AG10803 (cell line): ENCODE measurements around the gene WFDC8.

Experiments used
- DNase-seq: peaks from one replicate; pipeline ENCODE4 v3.0.0; 2010; ENCODE audit warnings: low read depth
- H3K4me3 ChIP-seq: 2 replicates; pipeline ENCODE4 v1.5.1; 2011; ENCODE audit warnings: mild to moderate bottlenecking, low read length, control low read depth
- TF ChIP-seq, protein P1 (sequence below): conservative IDR thresholded peaks from 2 replicates; pipeline ENCODE4 v1.5.1; 2011; ENCODE audit warnings: mild to moderate bottlenecking, low read length, control low read depth, inconsistent platforms

The WFDC8 gene

DNA sequence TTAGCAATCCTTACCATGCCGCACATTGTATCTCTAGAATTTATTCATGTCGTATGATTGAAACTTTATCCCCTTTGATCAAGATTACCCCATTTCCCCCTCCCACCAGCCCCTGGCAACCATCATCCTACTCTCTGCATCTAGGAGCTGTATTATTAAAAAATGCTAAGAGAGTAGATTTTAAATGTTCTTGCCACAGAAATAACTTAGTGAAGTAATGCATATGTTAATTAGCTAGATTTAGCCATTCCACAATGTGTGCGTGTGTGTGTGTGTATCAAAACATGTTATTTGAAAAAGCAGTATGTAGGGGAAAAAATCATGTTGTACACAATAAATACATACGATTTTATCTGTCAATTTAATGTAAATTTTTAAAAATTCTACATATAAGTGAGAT, 51.8 kb downstream of the WFDC8 start:
- TF ChIP-seq, protein P1, sequence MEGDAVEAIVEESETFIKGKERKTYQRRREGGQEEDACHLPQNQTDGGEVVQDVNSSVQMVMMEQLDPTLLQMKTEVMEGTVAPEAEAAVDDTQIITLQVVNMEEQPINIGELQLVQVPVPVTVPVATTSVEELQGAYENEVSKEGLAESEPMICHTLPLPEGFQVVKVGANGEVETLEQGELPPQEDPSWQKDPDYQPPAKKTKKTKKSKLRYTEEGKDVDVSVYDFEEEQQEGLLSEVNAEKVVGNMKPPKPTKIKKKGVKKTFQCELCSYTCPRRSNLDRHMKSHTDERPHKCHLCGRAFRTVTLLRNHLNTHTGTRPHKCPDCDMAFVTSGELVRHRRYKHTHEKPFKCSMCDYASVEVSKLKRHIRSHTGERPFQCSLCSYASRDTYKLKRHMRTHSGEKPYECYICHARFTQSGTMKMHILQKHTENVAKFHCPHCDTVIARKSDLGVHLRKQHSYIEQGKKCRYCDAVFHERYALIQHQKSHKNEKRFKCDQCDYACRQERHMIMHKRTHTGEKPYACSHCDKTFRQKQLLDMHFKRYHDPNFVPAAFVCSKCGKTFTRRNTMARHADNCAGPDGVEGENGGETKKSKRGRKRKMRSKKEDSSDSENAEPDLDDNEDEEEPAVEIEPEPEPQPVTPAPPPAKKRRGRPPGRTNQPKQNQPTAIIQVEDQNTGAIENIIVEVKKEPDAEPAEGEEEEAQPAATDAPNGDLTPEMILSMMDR, result no peak
- no peak overlapping the region for H3K4me3 ChIP-seq
- DNase-seq, result no peak

DNA sequence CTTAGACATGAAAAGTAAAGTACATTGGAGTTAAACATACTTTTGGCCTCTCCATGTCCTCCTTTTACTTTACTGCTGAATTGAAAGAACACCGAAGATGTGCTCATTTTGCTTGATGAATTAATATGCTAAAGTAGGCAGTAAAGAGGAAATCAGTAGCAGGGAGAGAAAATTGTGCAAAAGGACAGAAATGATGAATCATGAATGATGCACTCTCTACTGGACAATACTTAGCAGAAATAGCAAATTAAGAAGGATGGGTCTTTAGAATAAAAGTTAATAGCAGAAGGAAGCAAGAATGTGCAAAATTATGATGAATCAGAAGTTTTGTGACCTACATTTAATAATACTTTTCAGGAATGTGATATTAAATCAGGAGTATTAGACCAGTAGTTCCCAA, 55.3 kb downstream of the WFDC8 start:
- DNase-seq, result no peak

DNA sequence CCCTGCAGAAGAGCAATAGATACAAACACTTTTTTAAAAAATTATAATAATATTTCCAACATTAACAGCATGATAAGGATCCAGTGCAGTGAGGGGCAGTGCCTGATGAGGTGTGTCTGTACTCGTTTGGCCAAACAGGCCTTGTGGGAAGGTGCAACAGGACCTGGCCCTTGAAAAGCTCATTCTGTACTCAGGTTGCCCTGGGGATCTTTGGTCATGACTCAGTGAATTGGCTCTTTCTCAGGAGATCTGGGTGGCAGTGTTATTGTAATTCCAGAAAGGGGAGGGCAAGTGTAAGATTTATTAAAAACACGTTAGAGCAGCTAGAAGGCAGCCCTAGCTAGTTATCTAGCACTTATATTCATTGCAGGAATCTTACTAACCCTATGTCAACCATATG, 60.8 kb downstream of the WFDC8 start:
- no peak overlapping the region for H3K4me3 ChIP-seq
- TF ChIP-seq, protein P1, result no peak
- DNase-seq, result no peak

More for the DNA sequence above, 55.3 kb downstream of the WFDC8 start:
- no peak overlapping the region for H3K4me3 ChIP-seq
- TF ChIP-seq, protein P1, result no peak

DNA sequence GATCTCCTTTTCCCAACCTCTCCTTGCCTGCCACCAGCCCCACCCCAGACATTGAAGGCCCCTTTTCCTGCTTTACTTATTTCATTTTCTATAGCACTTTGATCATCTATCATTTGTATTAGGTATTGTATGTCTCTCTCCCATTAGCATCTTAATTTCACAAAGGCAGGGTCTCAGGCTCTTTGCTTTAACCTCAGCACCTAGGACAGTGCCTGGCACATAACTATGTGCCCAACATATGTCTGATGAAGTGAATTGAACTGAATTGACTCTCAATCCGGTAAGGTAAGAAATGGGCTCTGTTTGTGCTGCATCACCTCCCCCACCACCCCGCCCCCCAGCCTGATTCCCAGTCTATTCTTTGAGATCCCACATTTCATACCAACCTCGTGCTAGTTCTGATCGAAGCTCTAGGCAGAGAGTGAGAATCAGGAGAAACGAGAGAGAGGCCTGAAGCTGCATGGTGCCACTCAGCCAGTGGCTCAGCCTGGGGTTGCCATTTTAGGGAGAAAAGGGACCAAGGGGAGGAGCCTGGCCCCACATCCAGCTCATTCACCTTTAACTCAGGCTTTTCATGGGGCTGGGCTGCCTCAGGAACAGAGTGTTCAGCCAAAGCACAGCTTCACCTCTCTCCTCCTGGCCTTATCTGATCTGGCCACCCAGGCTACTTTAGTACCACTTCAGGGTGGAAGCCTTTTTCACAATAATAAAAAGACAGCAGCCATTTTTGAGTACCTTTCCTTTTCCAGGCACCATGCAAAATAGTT, 63.8 kb downstream of the WFDC8 start, which contains the start of gene SPINT3:
Gene SPINT3 (minus strand): TSS at position 476 of the 767 bp plus-strand sequence. CDS start 14 bp downstream, at position 462.
- DNase-seq, result no peak
- no peak within 1 kb of the TSS for H3K4me3 ChIP-seq
- TF ChIP-seq, protein P1, result no peak

DNA sequence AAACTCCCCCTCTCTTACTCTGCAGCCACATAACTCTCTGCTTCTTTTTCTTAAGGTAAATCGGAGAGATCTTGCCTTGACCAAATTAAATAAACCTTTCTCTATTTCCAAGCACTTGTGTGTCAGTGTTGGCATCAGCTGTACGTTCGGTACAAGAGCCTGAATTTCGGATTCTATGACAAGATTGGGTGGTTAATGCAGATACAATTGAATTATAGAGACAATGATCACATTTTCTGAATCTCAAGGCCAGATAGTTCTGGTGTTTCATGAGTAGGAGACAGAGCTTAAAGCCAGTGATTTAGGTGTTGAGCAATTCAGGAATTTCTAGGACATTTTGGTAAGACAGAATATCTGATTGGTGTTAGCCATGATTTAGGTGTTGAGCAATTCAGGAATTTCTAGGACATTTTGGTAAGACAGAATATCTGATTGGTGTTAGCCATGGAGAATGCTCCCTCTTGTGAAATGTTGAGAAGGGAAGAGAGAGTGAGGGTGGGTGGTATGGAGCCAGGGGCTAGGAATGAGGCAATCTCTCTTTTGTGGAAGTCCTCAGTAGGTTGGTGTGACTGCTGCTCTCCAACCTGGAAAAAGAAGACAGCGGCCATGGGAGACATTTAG, 68.7 kb downstream of the WFDC8 start:
- H3K4me3 ChIP-seq, result no peak overlapping the region
- DNase-seq, result no peak
- TF ChIP-seq, protein P1, result no peak

DNA sequence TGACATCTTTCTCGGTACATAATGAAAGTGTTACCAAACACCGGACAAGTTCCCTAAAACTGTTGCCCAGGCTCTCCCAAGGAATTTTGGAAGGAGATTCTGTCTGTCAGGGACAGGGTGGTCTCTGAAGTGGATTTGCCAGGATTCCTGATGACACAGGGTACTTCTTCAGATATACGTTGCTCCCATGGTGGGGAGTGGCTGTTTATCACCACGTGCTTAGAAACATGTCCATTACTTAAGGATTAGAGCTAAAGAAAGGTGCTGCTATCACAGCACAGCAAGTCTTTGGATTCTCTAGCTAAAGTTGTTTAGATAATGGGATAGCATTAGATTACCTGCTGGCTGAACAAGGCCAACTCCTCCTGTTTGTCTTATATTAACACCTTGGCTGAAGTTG, 70.0 kb downstream of the WFDC8 start:
- TF ChIP-seq, protein P1, result no peak
- DNase-seq, result no peak
- H3K4me3 ChIP-seq, result no peak overlapping the region
